Urothelium cell line (cell line): ENCODE measurements around the gene PGAM2.
"Not testable (repeated sequence)": the region's sequence is repeated elsewhere in the genome, so short reads cannot be mapped to it uniquely, and the experiment has no call there.

Source experiments
- DNase-seq: peaks from one replicate; pipeline ENCODE4 v3.0.0; 2011; ENCODE audit warnings: low spot score, mixed read lengths
- FAIRE-seq: peaks from 2 replicates; lab custom pipeline; 2011; peaks lifted over from hg19 to GRCh38; lab: Jason Lieb, UNC

The PGAM2 gene

GRCh38 chr7:44033971-44034844, 31.2 kb downstream of the PGAM2 start:
- FAIRE-seq, DNase-seq: not testable (repeated sequence)

GRCh38 chr7:44032031-44032430, 33.3 kb downstream of the PGAM2 start:
- not testable (repeated sequence) for FAIRE-seq, DNase-seq

- not testable (repeated sequence) for DNase-seq, FAIRE-seq
Measured at GRCh38 chr7:44031319-44031718, 34.0 kb downstream of the PGAM2 start.

GRCh38 chr7:44030029-44030428, 35.3 kb downstream of the PGAM2 start:
- not testable (repeated sequence) for FAIRE-seq

GRCh38 chr7:44029433-44029832, 35.9 kb downstream of the PGAM2 start:
- FAIRE-seq, result not testable (repeated sequence)

More at GRCh38 chr7:44030029-44030428, 35.3 kb downstream of the PGAM2 start:
- not testable (repeated sequence) for DNase-seq

GRCh38 chr7:44022796-44023467, 42.4 kb downstream of the PGAM2 start:
- FAIRE-seq, DNase-seq: not testable (repeated sequence)

More at GRCh38 chr7:44029433-44029832, 35.9 kb downstream of the PGAM2 start:
- DNase-seq, result not testable (repeated sequence)

- DNase-seq, FAIRE-seq: not testable (repeated sequence)
Measured at GRCh38 chr7:44022069-44022468, 43.3 kb downstream of the PGAM2 start.

GRCh38 chr7:44019825-44020224, 45.5 kb downstream of the PGAM2 start:
- not testable (repeated sequence) for FAIRE-seq, DNase-seq

GRCh38 chr7:44018857-44019807, 46.2 kb downstream of the PGAM2 start:
- FAIRE-seq, result not testable (repeated sequence)
- DNase-seq, result peak; percentile 99

GRCh38 chr7:44015090-44015489, 50.3 kb downstream of the PGAM2 start:
- DNase-seq, FAIRE-seq: not testable (repeated sequence)
